K562 (cell line): ENCODE data around the gene MARK2. TPM values are rescaled to one million over a fixed set of nuclear protein-coding genes. Genes with fewer than 3 reads are reported as not detected.

Experiments used
- ATAC-seq: fragments of 200-7000 bp; cut with Tn5 transposase; 3 replicates; pipeline ENCODE4 v1.9.1; 2020; ENCODE audit warnings: moderate library complexity
- BruUV-seq: library from RNA; stranded (reverse); fragments of 400-500 nt; replicated peaks from 2 replicates; lab custom pipeline; 2021; lab: Mats Ljungman, UMichigan
- CTCF ChIA-PET: fragments of 300-600 bp; formaldehyde crosslinking; extraction: SDS; loops from one replicate; lab custom pipeline; 2021; ENCODE audit warnings: low intra/inter-chr PET ratio; lab: Yijun Ruan, JAX
- POLR2A ChIA-PET: fragments of 300-600, 350-650 bp; sonication (Branson Sonifier 250); formaldehyde crosslinking; extraction: SDS; loops from one replicate; lab custom pipeline; 2021; ENCODE audit warnings: antibody characterized with exemption, inconsistent platforms; lab: Yijun Ruan, JAX
- DNase-seq, 4 experiments: peaks; one replicate each; pipeline versions ENCODE4 v3.0.0 to v3.0.0-alpha.2; 2011 to 2018; ENCODE audit warnings: low spot score in 3 of 4, mixed read lengths in 3 of 4; ENCODE audit errors: extremely low read depth in 1 of 4
- FAIRE-seq: peaks from 2 replicates; lab custom pipeline; 2011; peaks lifted over from hg19 to GRCh38; lab: Jason Lieb, UNC
- H2AFZ ChIP-seq: 2 replicates; pipeline ENCODE4 v1.6.0; 2011; ENCODE audit warnings: low read depth, low read length, control low read depth, inconsistent platforms
- H3K27ac ChIP-seq: fragments of 200-600 bp; 3 replicates; pipeline ENCODE4 v1.8.0; 2011; ENCODE audit warnings: low read depth, mild to moderate bottlenecking, control low read depth, inconsistent platforms, low read length, moderate library complexity, mixed read lengths; ENCODE audit errors: extremely low read depth
- H3K27me3 ChIP-seq, 2 experiments: fragments of 300-600 bp in 1 of 2; 2 replicates in 1 of 2; 3 replicates in 1 of 2; pipeline versions ENCODE4 v1.6.0 to v1.8.0; 2011; ENCODE audit warnings: inconsistent platforms in 2 of 2, low read length in 2 of 2, mild to moderate bottlenecking in 1 of 2, mixed read lengths in 1 of 2, moderate library complexity in 1 of 2; ENCODE audit not compliant: control insufficient read depth in 2 of 2, insufficient read depth in 2 of 2
- H3K36me3 ChIP-seq: fragments of 300-600 bp; 3 replicates; pipeline ENCODE4 v1.8.0; 2011; ENCODE audit warnings: mild to moderate bottlenecking, low read length, inconsistent platforms; ENCODE audit not compliant: control insufficient read depth, insufficient read depth
- H3K4me1 ChIP-seq, 2 experiments: fragments of 200-600 bp in 1 of 2; replicated peaks in 1 of 2; 2 replicates in 1 of 2; 3 replicates in 1 of 2; pipeline versions ENCODE4 v1.5.1 to v1.8.0; 2011; ENCODE audit warnings: inconsistent platforms in 2 of 2, low read length in 2 of 2, mild to moderate bottlenecking in 1 of 2, mixed read lengths in 1 of 2, moderate library complexity in 1 of 2; ENCODE audit not compliant: control insufficient read depth in 2 of 2, insufficient read depth in 2 of 2
- H3K4me2 ChIP-seq: 2 replicates; pipeline ENCODE4 v1.6.1; 2011; ENCODE audit warnings: low read length, control low read depth, inconsistent platforms, mixed read lengths; ENCODE audit not compliant: insufficient read depth
- H3K4me3 ChIP-seq: fragments of 200-600 bp; sonication (generic), shearing (Covaris generic); 2 replicates; pipeline ENCODE4 v1.5.1; 2016; ENCODE audit warnings: control low read depth, inconsistent platforms
- H3K79me2 ChIP-seq: fragments of 200-600 bp; 3 replicates; pipeline ENCODE4 v1.8.0; 2011; ENCODE audit warnings: low read length, inconsistent platforms; ENCODE audit not compliant: control insufficient read depth, insufficient read depth
- H3K9ac ChIP-seq, 2 experiments: 2 replicates each; pipeline versions ENCODE4 v1.6.0 to v1.6.1; 2011; ENCODE audit warnings: low read depth in 2 of 2, low read length in 2 of 2, control low read depth in 1 of 2, inconsistent platforms in 1 of 2, mild to moderate bottlenecking in 1 of 2, mixed read lengths in 1 of 2; ENCODE audit not compliant: insufficient read depth in 1 of 2
- H3K9me1 ChIP-seq: one replicate; pipeline ENCODE4 v1.6.0; 2011; ENCODE audit warnings: inconsistent platforms, mild to moderate bottlenecking, low read length, moderate library complexity; ENCODE audit not compliant: control insufficient read depth, insufficient read depth
- H3K9me3 ChIP-seq: replicated peaks from 2 replicates; pipeline ENCODE4 v1.5.1; 2011; ENCODE audit warnings: low read depth, low read length, inconsistent platforms; ENCODE audit not compliant: control insufficient read depth, insufficient read depth
- H4K20me1 ChIP-seq: replicated peaks from 2 replicates; pipeline ENCODE4 v1.6.1; 2011; ENCODE audit warnings: low read length, inconsistent platforms, mixed read lengths; ENCODE audit not compliant: control insufficient read depth, insufficient read depth
- ATF7 ChIP-seq: fragments of 450-650 bp; IDR thresholded peaks from 2 replicates; pipeline ENCODE4 v1.7.1; 2014; ENCODE audit warnings: mild to moderate bottlenecking, moderate library complexity
- CHCHD3 ChIP-seq: fragments of 250-450 bp; sonication (Bioruptor Pico); IDR thresholded peaks from 2 replicates; pipeline ENCODE4 v2.1.2; 2022; ENCODE audit warnings: mild to moderate bottlenecking
- E2F5 ChIP-seq: sonication (generic); formaldehyde crosslinking; IDR thresholded peaks from 2 replicates; pipeline ENCODE4 v1.8.0; 2022; ENCODE audit warnings: mild to moderate bottlenecking, missing genetic modification reagents
- FOXJ3 ChIP-seq: sonication (generic); formaldehyde crosslinking; IDR thresholded peaks from 2 replicates; pipeline ENCODE4 v1.4.0; 2020; ENCODE audit warnings: mild to moderate bottlenecking, missing genetic modification reagents
- GABPA ChIP-seq: fragments of 200-800 bp; sonication (Bioruptor generic); conservative IDR thresholded peaks from 2 replicates; pipeline ENCODE4 v1.6.1; 2016; ENCODE audit warnings: low read depth, missing genetic modification characterization, missing compliant biosample characterization
- HDGF ChIP-seq: fragments of 450-650 bp; IDR thresholded peaks from 2 replicates; pipeline ENCODE4 v1.6.1; 2016
- MEF2D ChIP-seq: conservative IDR thresholded peaks from 2 replicates; pipeline ENCODE4 v1.6.1; 2016; ENCODE audit warnings: low read depth, missing genetic modification characterization, missing compliant biosample characterization
- MLX ChIP-seq, 2 experiments: fragments of 450-650 bp in 1 of 2; sonication (generic) in 1 of 2; formaldehyde crosslinking; conservative IDR thresholded peaks; 2 replicates each; pipeline versions ENCODE4 v1.4.0 to v1.8.1; 2020 to 2022; ENCODE audit warnings: mild to moderate bottlenecking in 1 of 2, missing genetic modification reagents in 1 of 2
- SIN3A ChIP-seq, 2 experiments: fragments of 150-350 bp in 1 of 2; IDR thresholded peaks; 2 replicates each; pipeline ENCODE4 v1.6.1; 2011 to 2016; ENCODE audit warnings: borderline replicate concordance in 2 of 2, low read depth in 2 of 2, low read length in 2 of 2, mild to moderate bottlenecking in 2 of 2, moderate library complexity in 2 of 2; ENCODE audit not compliant: control insufficient read depth in 1 of 2
- ZBTB17 ChIP-seq: fragments of 450-650 bp; formaldehyde crosslinking; IDR thresholded peaks from 2 replicates; pipeline ENCODE4 v1.4.0; 2020; ENCODE audit warnings: mild to moderate bottlenecking
- ZBTB5 ChIP-seq: fragments of 450-650 bp; IDR thresholded peaks from 2 replicates; pipeline ENCODE4 v1.6.1; 2017; ENCODE audit warnings: antibody characterized with exemption
- ZFX ChIP-seq: sonication (generic); formaldehyde crosslinking; IDR thresholded peaks from 2 replicates; pipeline ENCODE4 v1.8.0; 2022; ENCODE audit warnings: mild to moderate bottlenecking, missing genetic modification reagents, moderate library complexity
- ZNF445 ChIP-seq: fragments of 250-450 bp; sonication (Bioruptor Pico); IDR thresholded peaks from 2 replicates; pipeline ENCODE4 v1.4.0; 2020; ENCODE audit warnings: low read depth, mild to moderate bottlenecking, moderate library complexity
- ZNF639 ChIP-seq, 2 experiments: fragments of 200-800 bp in 1 of 2; sonication (Bioruptor generic) in 1 of 2; sonication (generic) in 1 of 2; formaldehyde crosslinking in 1 of 2; IDR thresholded peaks in 1 of 2; conservative IDR thresholded peaks in 1 of 2; 2 replicates each; pipeline versions ENCODE4 v1.5.0 to v1.6.1; 2016 to 2020; ENCODE audit warnings: missing compliant biosample characterization in 1 of 2, missing genetic modification characterization in 1 of 2, missing genetic modification reagents in 1 of 2
- WGBS: fragments of 100-300 bp; shearing (Covaris generic); methylation state at CpG from one replicate; pipeline ENCODE4 v1.1.6; 2016; ENCODE audit warnings: low coverage, mixed read lengths; ENCODE audit not compliant: insufficient coverage; ENCODE audit errors: missing lambda C conversion rate; 5-methylcytosine and 5-hydroxymethylcytosine counted together
- in situ Hi-C: fragments of 300-500 bp; cut with MboI; formaldehyde crosslinking; loops from 4 replicates; pipeline ENCODE4 v1.15.0; 2018; ENCODE audit warnings: inconsistent platforms, mixed read lengths
- intact Hi-C: fragments of 100-400 bp; cut with micrococcal nuclease; formaldehyde crosslinking; loops from 2 replicates; pipeline ENCODE4 v1.14.2; 2022
- polyA plus RNA-seq, 8 experiments: library from polyadenylated mRNA; depleted of rRNA in 4 of 8; stranded (reverse) in 5 of 8; unstranded in 3 of 8; fragments of >200 nt; fragmentation: Nextera tagmentation in 2 of 8; fragmentation: Illumina TruSeq in 1 of 8; extraction: Ambion mirVana in 2 of 8; extraction: Trizol in 1 of 8; gene quantifications; 2 replicates each; pipeline versions ENCODE4 v1.2.1 to v1.2.3, GENCODE V29; 2011 to 2014; ENCODE audit warnings: inconsistent platforms in 1 of 8, missing spikeins in 1 of 8
- total RNA-seq, 7 experiments: library from RNA; depleted of rRNA in 6 of 7; stranded (reverse); fragments of >200 nt in 6 of 7; fragmentation: Illumina TruSeq in 2 of 7; extraction: Trizol in 2 of 7; gene quantifications; 2 replicates each; pipeline versions ENCODE4 v1.2.1 to v1.2.3, GENCODE V29; 2011 to 2021; ENCODE audit warnings: low replicate concordance in 1 of 7

The MARK2 gene
- total and polyA plus RNA-seq, 9 of the 15 experiments (the other 6 are each of a cell fraction or from before 2014, with no cell fraction given) = 0.32 to 43.5 (median 15.1) TPM

GRCh38 chr11:63845911-63846310, 7.0 kb downstream of the MARK2 start (continued):
- TF ChIP-seq ZBTB5 = no peak

GRCh38 chr11:63846897-63847296, 8.0 kb downstream of the MARK2 start:
- peaks cover 86% of the 10 kb centered on the region for H3K79me2 ChIP-seq
- H3K27ac ChIP-seq = no peak overlapping the region
- H3K9me3 ChIP-seq = no peaks in the 10 kb centered on the region
- in situ Hi-C loops (no loop called here), intact Hi-C loops (no loop called here)
- H3K9me1 ChIP-seq = peaks cover 5% of the 10 kb centered on the region
- ATAC-seq (no peak), DNase-seq (no peak), FAIRE-seq (no peak)
- no peak overlapping the region for H3K4me3 ChIP-seq
- no peak overlapping the region for H2AFZ ChIP-seq
- POLR2A ChIA-PET = interaction anchor here (1.8 kb wide), 1 partner anchor 9 kb away, joined by 5 read pairs; no protein-coding TSS in a partner anchor
- H3K4me2 ChIP-seq = no peak overlapping the region
- no peak overlapping the region; a peak in 1 of 4 replicates for H3K9ac ChIP-seq
- H3K36me3 ChIP-seq = peaks cover 59% of the 10 kb centered on the region
- H4K20me1 ChIP-seq = peaks cover 24% of the 10 kb centered on the region
- H3K27me3 ChIP-seq = no peaks in the 10 kb centered on the region
- no TSS peak for BruUV-seq
- CTCF ChIA-PET = no interaction called here
- H3K4me1 ChIP-seq = peaks cover 14 to 19% of the 10 kb centered on the region in 2 experiments; a peak in 4 of 5 replicates
- 97% methylated on average over 6 of the region's 6 CpGs for WGBS
- no peak for TF ChIP-seq ATF7
- no peak for TF ChIP-seq E2F5 (CRISPR knock-in tag)
- no peak for TF ChIP-seq CHCHD3 (CRISPR knock-in tag)
- no peak for TF ChIP-seq MLX (CRISPR knock-in tag; conservative IDR thresholded peaks at IDR 0.05)
- no peak for TF ChIP-seq SIN3A (IDR thresholded peaks at IDR 0.05; ENCODE audit: borderline replicate concordance in 2 of 2, control insufficient read depth in 1 of 2, low read depth in 2 of 2, low read length in 2 of 2)
- TF ChIP-seq ZNF445 (CRISPR knock-in tag) = no peak
- TF ChIP-seq MEF2D (tag) = no peak
- no peak for TF ChIP-seq GABPA
- TF ChIP-seq HDGF = no peak
- no peak for TF ChIP-seq FOXJ3
- TF ChIP-seq ZBTB17 (CRISPR knock-in tag) = no peak
- TF ChIP-seq ZNF639 (CRISPR knock-in tag; conservative IDR thresholded peaks at IDR 0.05 in 1 of 2, IDR thresholded peaks at IDR 0.05 in 1 of 2) = no peak
- no peak for TF ChIP-seq ZFX (CRISPR knock-in tag)
